OCI-LY1 (cell line): Measurements from ENCODE around the gene DFFA.

ENCODE experiments used
- H2AFZ ChIP-seq: fragments of 200-600 bp; sonication (generic), shearing (Covaris generic); 2 replicates; pipeline ENCODE4 v1.6.0; 2014; ENCODE audit warnings: antibody characterized with exemption, mild to moderate bottlenecking, low read length
- H3F3A ChIP-seq: fragments of 200-600 bp; sonication (generic), shearing (Covaris generic); 2 replicates; pipeline ENCODE4 v1.6.0; 2014; ENCODE audit warnings: mild to moderate bottlenecking, antibody characterized with exemption, low read length, moderate library complexity; ENCODE audit not compliant: insufficient read depth
- H3K27ac ChIP-seq: fragments of 200-600 bp; sonication (generic); 2 replicates; pipeline ENCODE4 v1.5.1; 2014; ENCODE audit warnings: low read length, mixed run types, mild to moderate bottlenecking, low read depth; ENCODE audit not compliant: poor library complexity, severe bottlenecking
- H3K27me3 ChIP-seq: fragments of 200-600 bp; sonication (generic); 2 replicates; pipeline ENCODE4 v1.6.0; 2014; ENCODE audit warnings: antibody characterized with exemption, mild to moderate bottlenecking, low read length, moderate library complexity; ENCODE audit not compliant: insufficient read depth
- H3K36me3 ChIP-seq: fragments of 200-600 bp; sonication (generic); 2 replicates; pipeline ENCODE4 v1.6.1; 2014; ENCODE audit warnings: mild to moderate bottlenecking, antibody characterized with exemption, low read length, moderate library complexity, mixed read lengths; ENCODE audit not compliant: insufficient read depth
- H3K4me1 ChIP-seq: fragments of 200-600 bp; sonication (generic); 2 replicates; pipeline ENCODE4 v1.5.1; 2014; ENCODE audit warnings: mild to moderate bottlenecking, low read length, moderate library complexity; ENCODE audit not compliant: insufficient read depth, severe bottlenecking
- H3K4me2 ChIP-seq: fragments of 200-600 bp; sonication (generic), shearing (Covaris generic); 2 replicates; pipeline ENCODE4 v1.6.1; 2014; ENCODE audit warnings: low read length
- H3K4me3 ChIP-seq: fragments of 200-600 bp; sonication (generic); 2 replicates; pipeline ENCODE4 v1.5.1; 2014; ENCODE audit warnings: low read length, low read depth, mild to moderate bottlenecking, mixed read lengths; ENCODE audit not compliant: poor library complexity, severe bottlenecking
- H3K79me2 ChIP-seq: fragments of 200-600 bp; shearing (Covaris generic); 2 replicates; pipeline ENCODE4 v1.6.1; 2016; ENCODE audit warnings: mixed run types, low read length, mixed read lengths; ENCODE audit not compliant: insufficient read depth
- H3K9ac ChIP-seq: fragments of 200-600 bp; sonication (generic), shearing (Covaris generic); 2 replicates; pipeline ENCODE4 v1.6.1; 2014; ENCODE audit warnings: mild to moderate bottlenecking, low read length, mixed read lengths
- H3K9me2 ChIP-seq: fragments of 200-600 bp; sonication (generic), shearing (Covaris generic); 2 replicates; pipeline ENCODE4 v1.6.1; 2014; ENCODE audit warnings: low read depth, mild to moderate bottlenecking, low read length, mixed read lengths
- H3K9me3 ChIP-seq: fragments of 200-600 bp; shearing (Covaris generic); 2 replicates; pipeline ENCODE4 v1.6.1; 2014; ENCODE audit warnings: low read length, mixed read lengths
- H4K20me1 ChIP-seq: fragments of 200-600 bp; sonication (generic), shearing (Covaris generic); 2 replicates; pipeline ENCODE4 v1.6.0; 2016; ENCODE audit warnings: mild to moderate bottlenecking, low read length; ENCODE audit not compliant: insufficient read depth
- CTCF ChIP-seq: fragments of 200-600 bp; sonication (generic), shearing (Covaris generic); IDR thresholded peaks from 2 replicates; pipeline ENCODE4 v1.5.1; 2017; ENCODE audit warnings: mild to moderate bottlenecking, antibody characterized with exemption, low read length, moderate library complexity, mixed read lengths
- EZH2 ChIP-seq: fragments of 200-600 bp; sonication (generic), shearing (Covaris generic); IDR thresholded peaks from 2 replicates; pipeline ENCODE4 v1.8.0; 2017; ENCODE audit warnings: borderline replicate concordance, mixed run types, mild to moderate bottlenecking, antibody characterized with exemption, low read length, moderate library complexity, mixed read lengths

The DFFA gene

GRCh38 chr1:10494418-10494753, 22.1 kb upstream of the DFFA start:
- Histone ChIP-seq H3K4me2 (peak overlapping the region; percentile 58; the same call in 1 of the 2 replicates), H2AFZ (no peak overlapping the region), H3K9me3 (no peaks in the 10 kb centered on the region), H3F3A (no peaks in the 10 kb centered on the region), H3K9me2 (no peaks in the 10 kb centered on the region), H3K4me1 (peaks cover 12% of the 10 kb centered on the region), H3K9ac (no peak overlapping the region), H3K27me3 (no peaks in the 10 kb centered on the region), H3K36me3 (peaks cover 17% of the 10 kb centered on the region; the same call in 1 of the 2 replicates), H3K79me2 (no peaks in the 10 kb centered on the region), H4K20me1 (peaks cover 3% of the 10 kb centered on the region; the same call in 1 of the 2 replicates), H3K27ac (no peak overlapping the region), H3K4me3 (no peak overlapping the region)
- TF ChIP-seq CTCF, result no peak
- TF ChIP-seq EZH2, result no peak

GRCh38 chr1:10490286-10490970, 18.1 kb upstream of the DFFA start:
- no peak overlapping the region for H3K4me3 ChIP-seq
- H4K20me1 ChIP-seq, result no peaks in the 10 kb centered on the region
- no peaks in the 10 kb centered on the region for H3K9me2 ChIP-seq
- H3K27ac ChIP-seq, result no peak overlapping the region
- no peak overlapping the region for H3K4me2 ChIP-seq
- peaks cover 5% of the 10 kb centered on the region for H3K79me2 ChIP-seq
- no peak overlapping the region for H3K9ac ChIP-seq
- no peaks in the 10 kb centered on the region for H3F3A ChIP-seq
- H3K36me3 ChIP-seq, result peaks cover under 1% of the 10 kb centered on the region; the same call in 1 of the 2 replicates
- no peaks in the 10 kb centered on the region for H3K27me3 ChIP-seq
- H3K9me3 ChIP-seq, result no peaks in the 10 kb centered on the region
- H2AFZ ChIP-seq, result no peak overlapping the region
- H3K4me1 ChIP-seq, result peaks cover 12% of the 10 kb centered on the region
- no peak for TF ChIP-seq EZH2
- no peak for TF ChIP-seq CTCF

- H3F3A ChIP-seq, result no peaks in the 10 kb centered on the region
- H3K4me3 ChIP-seq, result no peak overlapping the region
- H4K20me1 ChIP-seq, result no peaks in the 10 kb centered on the region
- TF ChIP-seq EZH2 (no peak), CTCF (no peak)
- H3K36me3 ChIP-seq, result no peaks in the 10 kb centered on the region
- H2AFZ ChIP-seq, result no peak overlapping the region
- peaks cover 14% of the 10 kb centered on the region for H3K79me2 ChIP-seq
- no peak overlapping the region for H3K27ac ChIP-seq
- H3K9ac ChIP-seq, result no peak overlapping the region
- peaks cover 3% of the 10 kb centered on the region for H3K4me1 ChIP-seq
- H3K9me3 ChIP-seq, result no peaks in the 10 kb centered on the region
- H3K4me2 ChIP-seq, result no peak overlapping the region
- H3K27me3 ChIP-seq, result no peaks in the 10 kb centered on the region
- H3K9me2 ChIP-seq, result no peaks in the 10 kb centered on the region
These were observed 17.1 kb upstream of the DFFA start for GRCh38 chr1:10489291-10490055.
